Cortex of kidney (tissue), 1 donor: ENCODE results near the gene REEP6.

ENCODE experiments used
- DNase-seq: peaks from one replicate; lab custom pipeline; 2025; lab: John Stamatoyannopoulos, UW

REEP6 gene

GRCh38 chr19:1491114-1491848 lies at the start of gene REEP6:
TSS of gene REEP6 (plus strand) at chr19:1491181. CDS start at chr19:1491270, 89 bp downstream.
- DNase-seq: no peak

- DNase-seq: no peak
These were observed 49.1 kb upstream of the REEP6 start for GRCh38 chr19:1441677-1442438.

- DNase-seq: no peak
These were observed 45.6 kb upstream of the REEP6 start for GRCh38 chr19:1445185-1445931.

GRCh38 chr19:1445932-1446712 lies 44.9 kb upstream of the REEP6 start:
- DNase-seq: no peak

GRCh38 chr19:1446713-1447481 lies 44.1 kb upstream of the REEP6 start:
- no peak for DNase-seq

- no peak for DNase-seq
These were observed 43.5 kb upstream of the REEP6 start for GRCh38 chr19:1447504-1447903.

GRCh38 chr19:1447944-1448343 lies 43.0 kb upstream of the REEP6 start:
- no peak for DNase-seq

- DNase-seq: no peak
These were observed 41.2 kb upstream of the REEP6 start, which contains the start of gene APC2 for GRCh38 chr19:1449467-1450442. TSS of gene APC2 (plus strand) at chr19:1450121. CDS start at chr19:1453002, 2,881 bp downstream.

- DNase-seq: no peak
These were observed 39.9 kb upstream of the REEP6 start for GRCh38 chr19:1450735-1451731.

GRCh38 chr19:1451916-1452801 lies 38.8 kb upstream of the REEP6 start:
- no peak for DNase-seq

GRCh38 chr19:1452802-1453524 lies 38.0 kb upstream of the REEP6 start:
- no peak for DNase-seq

- DNase-seq: no peak
These were observed 37.2 kb upstream of the REEP6 start for GRCh38 chr19:1453525-1454364.

- no peak for DNase-seq
These were observed 36.0 kb upstream of the REEP6 start for GRCh38 chr19:1455002-1455335.

GRCh38 chr19:1455336-1456120 lies 35.5 kb upstream of the REEP6 start:
- no peak for DNase-seq
